IMR-90 (cell line): ENCODE data around the gene SCN1B. TPM values are rescaled to one million over a fixed set of nuclear protein-coding genes. Genes with fewer than 3 reads are reported as not detected.
A peak's percentile ranks its signal among the peaks of the same experiment; 100 is the strongest.

Experiments
- ATAC-seq: fragments of 200-7000 bp; cut with Tn5 transposase; 2 replicates; pipeline ENCODE4 v1.9.1; 2020; ENCODE audit warnings: low read depth, mild to moderate bottlenecking, moderate library complexity
- BruUV-seq: library from RNA; stranded (reverse); fragments of 400-500 nt; replicated peaks from 2 replicates; lab custom pipeline; 2021; lab: Mats Ljungman, UMichigan
- CTCF ChIA-PET: fragments of 300-600 bp; formaldehyde crosslinking; extraction: SDS; loops from one replicate; lab custom pipeline; 2021; ENCODE audit warnings: antibody characterized with exemption; lab: Yijun Ruan, JAX
- POLR2A ChIA-PET: fragments of 300-600 bp; sonication (Branson Sonifier 250); formaldehyde crosslinking; loops from one replicate; lab custom pipeline; 2022; ENCODE audit warnings: antibody characterized with exemption; ENCODE audit not compliant: unreplicated experiment; lab: Charles Lee
- DNase-seq: peaks from one replicate; pipeline ENCODE4 v3.0.0; 2013
- H2AFZ ChIP-seq: replicated peaks from 2 replicates; pipeline ENCODE3; 2013; ENCODE audit warnings: low read length, mild to moderate bottlenecking; ENCODE audit not compliant: poor library complexity
- H2AK5ac ChIP-seq: 2 replicates; pipeline ENCODE4 v1.6.1; 2013; ENCODE audit warnings: low read depth, low read length, inconsistent platforms
- H2AK9ac ChIP-seq: replicated peaks from 2 replicates; pipeline ENCODE3; 2013; ENCODE audit warnings: mild to moderate bottlenecking, low read depth, low read length, moderate library complexity; ENCODE audit not compliant: poor library complexity
- H2BK120ac ChIP-seq: 2 replicates; pipeline ENCODE4 v1.6.1; 2013; ENCODE audit warnings: low read depth, low read length, inconsistent platforms
- H2BK15ac ChIP-seq: 3 replicates; pipeline ENCODE4 v1.6.1; 2013; ENCODE audit warnings: low read depth, low read length, inconsistent platforms
- H2BK20ac ChIP-seq: 2 replicates; pipeline ENCODE4 v1.6.1; 2013; ENCODE audit warnings: low read depth, mild to moderate bottlenecking, inconsistent platforms, low read length, moderate library complexity
- H2BK5ac ChIP-seq: 2 replicates; pipeline ENCODE4 v1.6.1; 2013; ENCODE audit warnings: mild to moderate bottlenecking, low read depth, low read length, inconsistent platforms; ENCODE audit not compliant: poor library complexity, severe bottlenecking
- H3K14ac ChIP-seq: replicated peaks from 2 replicates; pipeline ENCODE4 v1.6.1; 2013; ENCODE audit warnings: low read depth, low read length, inconsistent platforms
- H3K18ac ChIP-seq: 2 replicates; pipeline ENCODE4 v1.6.1; 2013; ENCODE audit warnings: low read depth, low read length, control low read depth
- H3K23ac ChIP-seq: 2 replicates; pipeline ENCODE4 v1.6.1; 2013; ENCODE audit warnings: low read depth, low read length, inconsistent platforms
- H3K27ac ChIP-seq: 2 replicates; pipeline ENCODE4 v1.5.1; 2013; ENCODE audit warnings: mild to moderate bottlenecking, control low read depth, low read length; ENCODE audit not compliant: insufficient read depth
- H3K27me3 ChIP-seq: 2 replicates; pipeline ENCODE4 v1.6.1; 2013; ENCODE audit warnings: low read length; ENCODE audit not compliant: control insufficient read depth, insufficient read depth
- H3K36me3 ChIP-seq: 2 replicates; pipeline ENCODE4 v1.6.1; 2013; ENCODE audit warnings: low read length, mixed read lengths; ENCODE audit not compliant: control insufficient read depth, insufficient read depth
- H3K4ac ChIP-seq: 2 replicates; pipeline ENCODE4 v1.6.1; 2013; ENCODE audit warnings: low read depth, low read length, inconsistent platforms
- H3K4me1 ChIP-seq: 2 replicates; pipeline ENCODE4 v1.6.1; 2013; ENCODE audit warnings: low read length, mixed read lengths; ENCODE audit not compliant: control insufficient read depth, insufficient read depth
- H3K4me2 ChIP-seq: 2 replicates; pipeline ENCODE4 v1.6.1; 2013; ENCODE audit warnings: low read depth, mild to moderate bottlenecking, control low read depth, low read length, moderate library complexity
- H3K4me3 ChIP-seq: 2 replicates; pipeline ENCODE4 v1.5.1; 2013; ENCODE audit warnings: low read depth, mild to moderate bottlenecking, control low read depth, low read length, moderate library complexity; ENCODE audit not compliant: insufficient read depth
- H3K56ac ChIP-seq: 2 replicates; pipeline ENCODE4 v1.6.1; 2013; ENCODE audit warnings: low read length, inconsistent platforms; ENCODE audit not compliant: insufficient read depth; ENCODE audit errors: extremely low read depth
- H3K79me1 ChIP-seq, 2 experiments: 2 replicates each; pipeline ENCODE4 v1.6.1; 2013; ENCODE audit warnings: low read length in 2 of 2, inconsistent platforms in 1 of 2, low read depth in 1 of 2
- H3K9ac ChIP-seq: 2 replicates; pipeline ENCODE4 v1.6.1; 2013; ENCODE audit warnings: low read depth, low read length, control low read depth
- H3K9me1 ChIP-seq: 2 replicates; pipeline ENCODE4 v1.6.1; 2013; ENCODE audit warnings: low read length, inconsistent platforms; ENCODE audit not compliant: insufficient read depth
- H3K9me3 ChIP-seq: 2 replicates; pipeline ENCODE4 v1.6.1; 2013; ENCODE audit warnings: low read length; ENCODE audit not compliant: control insufficient read depth, insufficient read depth
- H4K20me1 ChIP-seq: 2 replicates; pipeline ENCODE4 v1.6.1; 2013; ENCODE audit warnings: low read length, inconsistent platforms; ENCODE audit not compliant: insufficient read depth
- H4K5ac ChIP-seq: 2 replicates; pipeline ENCODE4 v1.6.1; 2013; ENCODE audit warnings: mild to moderate bottlenecking, low read depth, low read length, control low read depth
- H4K8ac ChIP-seq, 2 experiments: 2 replicates each; pipeline ENCODE4 v1.6.1; 2013; ENCODE audit warnings: low read depth in 2 of 2, low read length in 2 of 2, control low read depth in 1 of 2, inconsistent platforms in 1 of 2
- H4K91ac ChIP-seq: 2 replicates; pipeline ENCODE4 v1.6.1; 2013; ENCODE audit warnings: low read depth, low read length, inconsistent platforms; ENCODE audit not compliant: insufficient read depth
- CEBPB ChIP-seq: IDR thresholded peaks from 2 replicates; pipeline ENCODE4 v1.6.1; 2012; ENCODE audit warnings: low read depth, low read length, improper control_type of control experiment
- MXI1 ChIP-seq: IDR thresholded peaks from 2 replicates; pipeline ENCODE4 v1.6.1; 2012; ENCODE audit warnings: low read depth, mild to moderate bottlenecking, low read length, moderate library complexity, borderline replicate concordance
- WGBS, 2 experiments: methylation state at CpG; one replicate each; pipeline versions ENCODE4 v1.1.5 to v1.1.7; 2013; ENCODE audit warnings: missing lambda C conversion rate in 2 of 2; ENCODE audit not compliant: insufficient read length in 1 of 2; ENCODE audit errors: extremely low coverage in 2 of 2; 5-methylcytosine and 5-hydroxymethylcytosine counted together
- dilution Hi-C: fragments of 300-500 bp; cut with HindIII; formaldehyde crosslinking; loops from one replicate; pipeline ENCODE4 v1.14.3; 2018; ENCODE audit warnings: low sequenced_read_pairs; ENCODE audit not compliant: unreplicated experiment
- in situ Hi-C: fragments of 300-500 bp; cut with MboI; formaldehyde crosslinking; loops from 3 replicates; pipeline ENCODE4 v1.14.3; 2019; ENCODE audit warnings: low sequenced_read_pairs, inconsistent platforms, mixed read lengths
- intact Hi-C: fragments of 100-400 bp; cut with micrococcal nuclease; formaldehyde crosslinking; loops from 2 replicates; pipeline ENCODE4 v1.10.0; 2022
- polyA plus RNA-seq, 3 experiments: library from polyadenylated mRNA; depleted of rRNA; stranded (reverse); fragments of >200 nt; gene quantifications; 2 replicates each; pipeline ENCODE4 v1.2.3, GENCODE V29; 2012; ENCODE audit warnings: low replicate concordance in 1 of 3
- total RNA-seq: library from RNA; depleted of rRNA; stranded (reverse); fragments of >200 nt; gene quantifications from 2 replicates; pipeline ENCODE4 v1.2.3, GENCODE V29; 2012

The SCN1B gene
- total and polyA plus RNA-seq, 2 of the 4 experiments (the other 2 are of a cell fraction) = 2.0 to 9.6 TPM

DNA sequence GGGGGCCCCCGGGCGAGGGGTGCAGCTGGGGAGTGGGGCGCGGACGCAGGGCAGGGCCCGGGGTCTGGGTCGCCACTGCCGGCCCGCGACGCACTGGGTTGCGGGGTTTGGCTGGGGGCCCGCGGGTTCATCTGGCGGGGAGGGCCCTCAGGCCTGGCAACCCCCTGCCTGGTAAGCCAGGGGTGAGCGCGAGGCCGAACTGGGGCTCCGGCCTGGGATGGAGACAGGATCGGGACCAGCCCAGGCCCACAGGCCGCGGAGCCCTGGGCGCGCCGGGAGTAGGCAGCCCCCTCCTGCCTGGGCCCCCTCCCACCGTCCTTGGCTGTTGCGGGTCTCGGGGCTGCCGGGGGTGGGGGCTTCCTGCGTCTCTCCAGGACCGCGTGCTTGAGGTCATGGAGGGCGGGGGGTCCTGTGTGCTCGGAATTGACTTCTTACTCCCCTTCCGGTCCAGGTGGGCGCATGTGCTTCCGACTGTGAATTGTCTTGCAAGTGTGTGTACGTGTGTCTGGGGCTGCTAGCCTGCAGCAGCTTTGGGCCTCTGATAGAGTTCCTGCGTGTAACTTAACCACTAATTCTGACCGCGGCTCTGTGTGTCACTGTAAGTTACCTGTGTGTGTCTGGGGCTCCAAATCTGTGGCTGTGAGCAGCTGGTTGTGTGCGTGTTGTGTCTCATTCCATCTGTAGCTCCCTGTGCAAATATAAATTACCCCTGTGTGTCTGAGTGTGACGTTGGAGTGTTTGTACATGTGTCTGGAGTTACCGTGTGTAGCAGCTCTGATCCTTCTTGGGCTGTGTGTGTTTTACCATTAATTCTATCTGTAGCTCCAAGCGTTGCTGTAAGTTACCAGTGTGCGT lies 29.4 kb upstream of the SCN1B start:
- no peak overlapping the region for H2BK20ac ChIP-seq
- ChIA-PET POLR2A (no interaction called here), CTCF (no interaction called here)
- H4K5ac ChIP-seq = peak overlapping the region; percentile 50
- peak; percentile 21 for ATAC-seq
- H3K4ac ChIP-seq = peak overlapping the region; percentile 55
- TF ChIP-seq MXI1 (peak; percentile 34; the same call in 1 of the 2 replicates), CEBPB (no peak)
- H2BK5ac ChIP-seq = peak overlapping the region; percentile 75
- peak overlapping the region; percentile 92 for H3K27ac ChIP-seq
- H3K36me3 ChIP-seq = peaks cover 13% of the 10 kb centered on the region
- H2AK9ac ChIP-seq = peak overlapping the region; percentile 78
- H3K14ac ChIP-seq = peak overlapping the region; percentile 84
- peak; percentile 50 for DNase-seq
- peak overlapping the region; percentile 18 for H3K18ac ChIP-seq
- H2BK15ac ChIP-seq = no peak overlapping the region
- intact Hi-C loops (no loop called here), in situ Hi-C loops (no loop called here), dilution Hi-C loops (no loop called here)
- peaks cover 24 to 59% of the 10 kb centered on the region in 2 experiments for H3K79me1 ChIP-seq
- H3K9me1 ChIP-seq = peaks cover 20% of the 10 kb centered on the region
- 0% methylated on average over 16 of the region's 46 CpGs; no CpG with 5 or more reads in 1 of the 2 experiments for WGBS, 2 experiments
- H3K23ac ChIP-seq = peak overlapping the region; percentile 61
- H2AFZ ChIP-seq = peak overlapping the region; percentile 82
- no peak overlapping the region for H2BK120ac ChIP-seq
- peaks cover 44% of the 10 kb centered on the region for H4K20me1 ChIP-seq
- peak overlapping the region; percentile 96 for H3K4me3 ChIP-seq
- H2AK5ac ChIP-seq = peak overlapping the region; percentile 48
- peak overlapping the region; percentile 47 for H3K9ac ChIP-seq
- H3K27me3 ChIP-seq = no peaks in the 10 kb centered on the region
- H3K4me2 ChIP-seq = peak overlapping the region; percentile 91
- H3K56ac ChIP-seq = peak overlapping the region; percentile 54; the same call in 1 of the 2 replicates
- H3K9me3 ChIP-seq = no peaks in the 10 kb centered on the region
- H3K4me1 ChIP-seq = peaks cover 15% of the 10 kb centered on the region
- H4K91ac ChIP-seq = peak overlapping the region; percentile 20
- BruUV-seq = no TSS peak
- peak overlapping the region; percentile 17 to 41; a peak in 1 of 4 replicates for H4K8ac ChIP-seq
